H1 (cell line): ENCODE results near the gene FBXW8. TPM values are rescaled to one million over a fixed set of nuclear protein-coding genes. Genes with fewer than 3 reads are reported as not detected.

Experiments
- POU5F1 ChIP-seq: IDR thresholded peaks from 2 replicates; pipeline ENCODE4 v1.6.1; 2011; ENCODE audit warnings: low read depth, mild to moderate bottlenecking, low read length, moderate library complexity
- SRF ChIP-seq: IDR thresholded peaks from 2 replicates; pipeline ENCODE4 v1.6.1; 2011; ENCODE audit warnings: mild to moderate bottlenecking, low read depth, low read length, moderate library complexity
- TEAD4 ChIP-seq: IDR thresholded peaks from 2 replicates; pipeline ENCODE4 v1.6.1; 2012; ENCODE audit warnings: low read depth, low read length, inconsistent platforms, mixed read lengths
- polyA plus RNA-seq, 7 experiments: library from polyadenylated mRNA; depleted of rRNA in 3 of 7; stranded (reverse) in 5 of 7; unstranded in 2 of 7; fragments of >200 nt in 5 of 7; fragments of 200-250 nt in 2 of 7; gene quantifications; 1 replicate in 5 of 7; 2 replicates in 1 of 7; 4 replicates in 1 of 7; pipeline versions ENCODE4 v1.2.1 to v1.2.3, GENCODE V29; 2011 to 2013; ENCODE audit warnings: missing spikeins in 2 of 7, mixed read lengths in 2 of 7
- total RNA-seq: library from RNA; stranded (reverse); fragmentation: NEBNext Ultra II Directional; extraction: Animal tissue kit (Norgen Biotek cat#: 25700); gene quantifications from 2 replicates; pipeline ENCODE4 v1.2.1, GENCODE V29; 2021
- TF ChIP-seq, protein P1 (sequence below): IDR thresholded peaks from 2 replicates; pipeline ENCODE4 v1.6.1; 2012; ENCODE audit warnings: low read length, inconsistent platforms
- TF ChIP-seq, protein P2 (sequence below): IDR thresholded peaks from 2 replicates; pipeline ENCODE4 v1.6.1; 2012; ENCODE audit warnings: inconsistent platforms

The FBXW8 gene
- total and polyA plus RNA-seq, 2 of the 8 experiments (the other 6 are each of a cell fraction or from before 2014, with no cell fraction given) = 15.8 to 16.0 TPM

- TF ChIP-seq, protein P1, sequence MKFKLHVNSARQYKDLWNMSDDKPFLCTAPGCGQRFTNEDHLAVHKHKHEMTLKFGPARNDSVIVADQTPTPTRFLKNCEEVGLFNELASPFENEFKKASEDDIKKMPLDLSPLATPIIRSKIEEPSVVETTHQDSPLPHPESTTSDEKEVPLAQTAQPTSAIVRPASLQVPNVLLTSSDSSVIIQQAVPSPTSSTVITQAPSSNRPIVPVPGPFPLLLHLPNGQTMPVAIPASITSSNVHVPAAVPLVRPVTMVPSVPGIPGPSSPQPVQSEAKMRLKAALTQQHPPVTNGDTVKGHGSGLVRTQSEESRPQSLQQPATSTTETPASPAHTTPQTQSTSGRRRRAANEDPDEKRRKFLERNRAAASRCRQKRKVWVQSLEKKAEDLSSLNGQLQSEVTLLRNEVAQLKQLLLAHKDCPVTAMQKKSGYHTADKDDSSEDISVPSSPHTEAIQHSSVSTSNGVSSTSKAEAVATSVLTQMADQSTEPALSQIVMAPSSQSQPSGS = no peak
- TF ChIP-seq, protein P2, sequence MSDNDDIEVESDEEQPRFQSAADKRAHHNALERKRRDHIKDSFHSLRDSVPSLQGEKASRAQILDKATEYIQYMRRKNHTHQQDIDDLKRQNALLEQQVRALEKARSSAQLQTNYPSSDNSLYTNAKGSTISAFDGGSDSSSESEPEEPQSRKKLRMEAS = no peak
- TF ChIP-seq TEAD4 (no peak), SRF (no peak), POU5F1 (no peak)
These were observed 122.9 kb downstream of the FBXW8 start (continued) for GRCh38 chr12:117033382-117034221.
